GM06990 (cell line): ENCODE measurements around the gene THSD4.
"Not testable (repeated sequence)": the region's sequence is repeated elsewhere in the genome, so short reads cannot be mapped to it uniquely, and the experiment has no call there.

ENCODE experiments used
- DNase-seq: peaks from one replicate; pipeline ENCODE4 v3.0.0-alpha.2; 2011; ENCODE audit not compliant: insufficient read length; ENCODE audit errors: extremely low read depth
- H3K27me3 ChIP-seq: replicated peaks from 2 replicates; pipeline ENCODE4 v1.6.0; 2011; ENCODE audit warnings: low read length; ENCODE audit not compliant: control insufficient read depth, insufficient read depth
- H3K36me3 ChIP-seq: 2 replicates; pipeline ENCODE4 v1.5.1; 2011; ENCODE audit warnings: low read length; ENCODE audit not compliant: control insufficient read depth, insufficient read depth
- H3K4me3 ChIP-seq: replicated peaks from 2 replicates; pipeline ENCODE4 v1.5.1; 2011; ENCODE audit warnings: low read depth, mild to moderate bottlenecking, control low read depth, low read length
- TF ChIP-seq, protein P1 (sequence below): IDR thresholded peaks from 2 replicates; pipeline ENCODE4 v1.5.1; 2011; ENCODE audit warnings: low read length, control low read depth, mild to moderate bottlenecking, inconsistent platforms; ENCODE audit not compliant: insufficient read depth, poor library complexity, severe bottlenecking

Gene THSD4

DNA sequence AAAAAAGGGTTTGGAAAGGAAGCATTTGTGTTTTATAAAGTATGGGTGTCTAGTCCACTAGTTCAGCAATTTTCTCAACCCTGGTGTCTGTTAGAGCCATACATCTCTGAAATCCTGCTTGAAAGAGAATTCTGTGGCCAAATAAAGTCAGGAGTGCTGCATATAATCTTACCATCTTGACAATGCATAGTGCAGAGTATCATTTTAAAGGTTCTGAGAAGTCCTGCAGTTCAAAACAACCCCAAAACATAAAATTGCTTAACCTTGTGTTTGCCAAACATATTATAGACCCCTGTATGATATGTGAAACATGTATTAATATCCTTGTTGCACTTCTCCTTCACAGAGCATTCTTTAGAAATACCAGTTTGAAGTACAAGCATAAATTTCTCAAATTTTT, 191.3 kb downstream of the THSD4 start:
- no peaks in the 10 kb centered on the region for H3K36me3 ChIP-seq
- DNase-seq = no peak
- H3K4me3 ChIP-seq = no peak overlapping the region
- TF ChIP-seq, protein P1, sequence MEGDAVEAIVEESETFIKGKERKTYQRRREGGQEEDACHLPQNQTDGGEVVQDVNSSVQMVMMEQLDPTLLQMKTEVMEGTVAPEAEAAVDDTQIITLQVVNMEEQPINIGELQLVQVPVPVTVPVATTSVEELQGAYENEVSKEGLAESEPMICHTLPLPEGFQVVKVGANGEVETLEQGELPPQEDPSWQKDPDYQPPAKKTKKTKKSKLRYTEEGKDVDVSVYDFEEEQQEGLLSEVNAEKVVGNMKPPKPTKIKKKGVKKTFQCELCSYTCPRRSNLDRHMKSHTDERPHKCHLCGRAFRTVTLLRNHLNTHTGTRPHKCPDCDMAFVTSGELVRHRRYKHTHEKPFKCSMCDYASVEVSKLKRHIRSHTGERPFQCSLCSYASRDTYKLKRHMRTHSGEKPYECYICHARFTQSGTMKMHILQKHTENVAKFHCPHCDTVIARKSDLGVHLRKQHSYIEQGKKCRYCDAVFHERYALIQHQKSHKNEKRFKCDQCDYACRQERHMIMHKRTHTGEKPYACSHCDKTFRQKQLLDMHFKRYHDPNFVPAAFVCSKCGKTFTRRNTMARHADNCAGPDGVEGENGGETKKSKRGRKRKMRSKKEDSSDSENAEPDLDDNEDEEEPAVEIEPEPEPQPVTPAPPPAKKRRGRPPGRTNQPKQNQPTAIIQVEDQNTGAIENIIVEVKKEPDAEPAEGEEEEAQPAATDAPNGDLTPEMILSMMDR = no peak
- H3K27me3 ChIP-seq = no peaks in the 10 kb centered on the region; the same call in 1 of the 2 replicates

DNA sequence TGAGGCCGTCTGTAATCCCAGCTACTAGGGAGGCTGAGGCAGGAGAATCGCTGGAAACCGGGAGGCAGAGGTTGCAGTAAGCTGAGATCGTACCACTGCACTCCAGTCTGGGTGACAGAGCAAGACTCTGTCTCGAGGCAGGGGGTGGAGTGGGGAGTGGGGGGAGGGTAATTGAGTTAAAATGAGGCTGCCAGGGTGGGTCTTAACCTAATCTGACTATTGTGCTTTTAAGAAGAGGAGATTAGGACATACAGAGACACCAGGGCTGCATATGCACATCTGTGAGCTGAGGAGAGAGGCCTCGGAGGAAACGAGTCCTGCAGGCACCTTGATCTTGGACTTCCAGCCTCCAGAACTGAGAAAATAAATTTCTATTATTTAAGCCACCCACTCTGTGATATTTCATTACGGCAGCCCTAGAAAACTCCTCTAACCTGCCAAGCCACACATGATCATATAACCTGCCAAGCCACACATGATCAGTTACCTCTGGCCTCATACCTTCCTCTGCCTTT, 197.0 kb downstream of the THSD4 start:
- TF ChIP-seq, protein P1 = no peak
- no peaks in the 10 kb centered on the region for H3K36me3 ChIP-seq
- no peak overlapping the region for H3K4me3 ChIP-seq
- DNase-seq = no peak
- no peaks in the 10 kb centered on the region for H3K27me3 ChIP-seq

DNA sequence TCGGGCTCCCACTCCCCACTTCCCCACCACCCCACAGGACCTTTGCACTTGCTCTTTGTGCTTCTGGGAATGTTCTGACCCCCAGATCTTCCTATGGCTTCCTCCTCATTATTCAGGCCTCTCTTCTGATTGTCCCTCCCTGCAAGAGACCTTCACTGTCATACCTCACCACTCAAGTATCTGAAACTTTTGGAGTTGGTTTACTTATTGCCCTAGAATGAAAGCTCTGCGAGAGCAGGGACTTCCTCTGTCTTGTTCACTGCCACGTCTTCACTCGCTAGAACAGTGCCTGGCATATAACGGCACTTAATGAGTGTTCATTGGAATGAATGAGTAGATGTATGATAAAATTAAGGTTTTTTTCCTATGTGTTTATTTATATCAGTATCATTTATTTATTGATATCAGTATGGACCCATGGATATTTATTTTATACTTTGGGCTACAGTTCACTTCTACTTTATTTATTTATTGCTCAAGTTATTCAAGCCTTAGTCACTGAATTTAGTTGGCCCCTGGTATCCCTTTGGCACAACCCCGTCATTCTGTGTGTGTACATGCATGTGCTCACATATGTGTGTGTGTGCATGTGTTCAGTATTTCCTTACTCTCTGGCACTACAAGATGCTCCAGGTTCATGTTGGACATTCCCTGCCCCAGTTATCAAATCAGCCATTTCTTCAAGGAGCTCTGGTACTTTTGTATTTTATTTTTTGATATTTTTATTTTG, 197.6 kb downstream of the THSD4 start:
- no peak overlapping the region for H3K4me3 ChIP-seq
- H3K36me3 ChIP-seq = no peaks in the 10 kb centered on the region
- DNase-seq = no peak
- TF ChIP-seq, protein P1 = no peak
- no peaks in the 10 kb centered on the region for H3K27me3 ChIP-seq

DNA sequence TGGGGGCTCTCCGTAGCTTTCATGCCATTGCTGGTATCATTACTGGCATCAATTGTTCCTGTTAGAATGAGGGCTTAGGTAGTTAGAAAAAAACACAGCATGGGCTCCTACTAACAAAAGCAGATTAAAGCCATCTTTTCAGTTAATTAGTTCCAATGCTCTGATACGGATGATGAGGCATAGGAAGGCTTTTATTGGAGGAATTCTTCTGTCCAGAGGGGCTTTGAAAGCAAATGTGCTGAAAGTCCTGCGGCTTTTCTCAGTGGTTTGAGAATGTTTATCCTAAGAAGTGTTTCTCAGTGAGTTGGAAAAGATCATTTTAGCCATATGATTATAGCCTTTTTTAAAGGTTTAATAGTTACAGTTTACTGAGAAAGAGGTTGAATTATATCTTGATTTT, 198.5 kb downstream of the THSD4 start:
- H3K36me3 ChIP-seq = no peaks in the 10 kb centered on the region
- H3K27me3 ChIP-seq = no peaks in the 10 kb centered on the region
- no peak for DNase-seq
- no peak overlapping the region for H3K4me3 ChIP-seq
- TF ChIP-seq, protein P1 = no peak

DNA sequence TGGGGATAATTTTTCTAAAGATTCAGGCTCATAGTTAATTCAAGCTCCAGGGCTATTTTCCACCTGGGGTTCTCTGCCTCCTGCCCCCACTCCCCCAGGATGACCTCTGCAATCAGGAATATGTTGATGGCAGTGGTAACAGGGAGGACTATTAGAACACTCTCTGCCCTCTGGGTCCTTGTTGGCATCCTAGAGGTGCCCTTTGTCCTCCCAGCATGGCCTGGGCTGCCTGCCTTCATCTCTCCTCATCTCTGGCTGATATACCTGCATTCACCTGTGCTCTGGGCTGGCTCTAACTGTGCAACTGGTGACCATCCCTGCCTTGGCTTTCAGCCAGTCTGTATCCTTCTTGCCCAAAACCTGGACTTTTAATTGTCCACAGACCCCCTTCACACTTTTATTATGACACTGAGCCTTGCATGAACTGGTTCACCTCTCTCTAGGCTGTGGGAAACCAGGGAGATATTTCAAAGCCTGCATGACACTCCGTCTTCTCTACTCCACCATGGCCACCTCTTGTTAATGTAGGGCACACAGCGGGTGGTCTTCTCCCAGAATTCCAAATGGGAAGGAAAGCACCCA, 199.8 kb downstream of the THSD4 start:
- no peak overlapping the region for H3K4me3 ChIP-seq
- no peaks in the 10 kb centered on the region for H3K27me3 ChIP-seq
- TF ChIP-seq, protein P1 = no peak
- DNase-seq = no peak
- H3K36me3 ChIP-seq = no peaks in the 10 kb centered on the region

DNA sequence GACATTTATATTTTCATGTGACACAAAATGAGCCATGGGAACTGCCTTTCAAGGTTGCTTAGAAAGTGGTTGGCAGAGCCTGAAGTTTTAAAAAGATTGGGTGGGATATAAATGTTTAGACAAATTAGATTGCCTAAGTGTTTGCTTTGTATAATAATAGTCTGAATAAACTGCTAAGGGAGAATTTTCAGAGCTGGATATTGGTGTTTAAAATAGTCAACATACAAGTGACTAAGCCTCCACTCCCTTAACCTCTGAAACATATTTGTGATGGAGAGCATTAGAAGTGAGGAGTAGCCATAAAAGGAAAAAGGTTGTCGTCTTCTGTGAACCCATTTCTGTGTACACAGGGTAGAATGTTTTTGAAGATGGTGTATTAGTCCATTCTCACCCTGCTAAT, 201.6 kb downstream of the THSD4 start:
- Histone ChIP-seq H3K36me3 (no peaks in the 10 kb centered on the region), H3K27me3 (no peaks in the 10 kb centered on the region), H3K4me3 (no peak overlapping the region)
- DNase-seq = no peak
- TF ChIP-seq, protein P1 = no peak

DNA sequence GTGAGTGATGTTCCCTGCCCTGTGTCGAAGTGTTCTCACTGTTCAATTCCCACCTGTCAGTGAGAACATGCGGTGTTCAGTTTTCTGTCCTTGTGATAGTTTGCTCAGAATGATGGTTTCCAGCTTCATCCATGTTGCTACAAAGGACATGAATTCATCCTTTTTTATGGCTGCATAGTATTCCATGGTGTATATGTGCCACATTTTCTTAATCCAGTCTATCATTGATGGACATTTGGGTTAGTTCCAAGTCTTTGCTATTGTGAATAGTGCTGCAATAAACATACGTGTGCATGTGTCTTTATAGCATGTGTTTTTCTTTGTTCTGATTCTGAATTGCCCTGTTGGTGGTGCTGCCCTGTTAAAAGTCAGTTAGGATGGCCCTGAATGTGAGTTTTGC, 204.2 kb downstream of the THSD4 start:
- not testable (repeated sequence) for DNase-seq, H3K4me3 ChIP-seq, H3K27me3 ChIP-seq, H3K36me3 ChIP-seq
